GM21423 (cell line): ENCODE data around the gene HK1.
"Not testable (repeated sequence)": the region's sequence is repeated elsewhere in the genome, so short reads cannot be mapped to it uniquely, and the experiment has no call there.

Experiments
- ATAC-seq: cut with Tn5 transposase; IDR thresholded peaks from one replicate; pipeline ENCODE4 v1.9.1; 2021; ENCODE audit warnings: mild to moderate bottlenecking, moderate library complexity; ENCODE audit not compliant: unreplicated experiment

HK1 gene

GRCh38 chr10:69443354-69443753, 165.1 kb downstream of the HK1 start:
- no peak for ATAC-seq

GRCh38 chr10:69445041-69445440, 166.7 kb downstream of the HK1 start:
- no peak for ATAC-seq

GRCh38 chr10:69446229-69446628, 167.9 kb downstream of the HK1 start:
- ATAC-seq, result no peak

GRCh38 chr10:69446650-69447151, 168.4 kb downstream of the HK1 start:
- ATAC-seq, result no peak

GRCh38 chr10:69449841-69450240, 171.5 kb downstream of the HK1 start:
- no peak for ATAC-seq

DNA sequence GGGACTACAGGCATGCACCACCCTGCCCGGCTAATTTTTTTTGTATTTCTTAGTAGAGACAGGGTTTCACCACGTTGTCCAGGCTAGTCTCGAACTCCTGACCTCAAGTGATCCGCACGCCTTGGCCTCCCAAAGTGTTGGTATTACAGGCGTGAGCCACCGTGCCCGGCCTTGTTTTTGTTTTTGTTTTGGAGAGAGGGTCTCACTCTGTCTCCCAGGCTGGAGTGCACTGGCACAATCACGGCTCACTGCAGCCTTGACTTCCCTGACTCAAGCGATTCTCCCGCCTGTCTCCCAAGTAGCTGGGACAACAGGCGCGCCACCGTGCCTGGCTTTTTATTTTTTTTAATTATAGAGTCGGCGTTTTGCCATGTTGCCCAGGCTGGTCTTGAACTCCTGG, 172.1 kb downstream of the HK1 start:
- not testable (repeated sequence) for ATAC-seq

- peak; percentile 82 for ATAC-seq
Observed at GRCh38 chr10:69451209-69451783, 173.0 kb downstream of the HK1 start, which contains the start of gene TSPAN15. Gene TSPAN15, plus strand, starts transcription at chr10:69451465. Its CDS starts 130 bp downstream, at chr10:69451595.
